Erythroblast (primary cell): ENCODE measurements around the gene IL6.

Experiments
- GATA1 ChIP-seq: IDR thresholded peaks from 2 replicates; pipeline ENCODE4 v1.6.1; 2011; ENCODE audit warnings: low read depth, mild to moderate bottlenecking, control low read depth, low read length, moderate library complexity
- POLR2A ChIP-seq: IDR thresholded peaks from 2 replicates; pipeline ENCODE4 v1.6.1; 2011; ENCODE audit warnings: mild to moderate bottlenecking, low read length

GRCh38 chr7:22730921-22731654 is 4.1 kb downstream of the IL6 start:
- TF ChIP-seq POLR2A (no peak), GATA1 (no peak)
